NCI-H748 (cell line): ENCODE results near the gene PRRC2B.
A peak's percentile ranks its signal among the peaks of the same experiment; 100 is the strongest.
"Not testable (repeated sequence)": the region's sequence is repeated elsewhere in the genome, so short reads cannot be mapped to it uniquely, and the experiment has no call there.

Source experiments
- DNase-seq: peaks from one replicate; lab custom pipeline; 2025; ENCODE audit not compliant: unreplicated experiment; lab: John Stamatoyannopoulos, UW

The PRRC2B gene

DNA sequence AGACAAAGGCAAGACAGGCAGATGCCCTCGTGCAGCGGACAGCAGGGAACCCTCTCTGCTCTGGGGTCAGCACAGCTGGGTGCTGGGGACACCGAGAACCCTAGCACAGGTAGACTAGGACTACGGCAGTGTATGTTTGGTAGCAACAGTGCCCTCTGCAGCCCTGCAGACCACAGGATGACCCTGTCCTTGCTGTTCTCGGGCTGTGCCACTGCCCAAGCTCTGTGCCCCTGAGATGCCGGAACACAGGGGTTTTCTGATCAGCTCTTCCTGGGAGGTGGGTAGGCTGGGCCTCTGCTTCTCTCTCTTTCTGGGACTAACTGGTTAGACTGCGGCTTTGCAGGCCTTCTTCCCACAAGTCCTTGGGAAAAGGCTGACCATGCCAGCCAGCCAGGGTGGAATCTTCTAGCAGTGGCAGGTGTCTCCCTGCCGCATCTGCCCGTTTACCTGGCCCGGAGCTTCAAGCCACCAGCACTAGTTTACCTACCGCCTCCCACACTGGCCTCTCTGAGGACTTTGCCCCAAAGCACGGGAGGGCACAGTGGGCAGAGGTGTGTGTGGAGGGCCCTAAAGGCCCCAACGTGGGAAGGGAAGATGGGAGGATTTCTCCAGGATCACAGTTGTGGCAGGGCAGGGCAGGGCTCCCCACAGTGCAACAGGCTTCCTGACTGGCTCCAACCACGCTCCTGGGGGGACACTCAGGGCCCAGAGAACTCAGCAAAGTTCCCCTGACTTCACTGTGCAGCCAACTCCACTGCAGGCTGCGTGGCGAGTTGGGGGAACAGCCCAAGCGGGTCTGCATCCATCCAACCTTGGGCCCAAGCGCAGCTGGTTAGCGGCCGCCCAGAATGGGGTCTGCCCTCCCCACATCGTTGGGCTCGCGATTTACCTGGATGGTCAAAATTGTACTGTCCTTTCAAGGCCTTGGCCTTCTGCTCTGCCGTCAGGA is 136.0 kb downstream of the PRRC2B start:
- DNase-seq: no peak

GRCh38 chr9:131530546-131530919 is 136.6 kb downstream of the PRRC2B start:
- peak; percentile 34 for DNase-seq

- peak; percentile 91 for DNase-seq
These were observed 137.3 kb downstream of the PRRC2B start, which contains the start of gene UCK1 for GRCh38 chr9:131530920-131531832. Gene UCK1, minus strand, starts transcription at chr9:131531263. Its CDS starts 89 bp downstream, at chr9:131531174.

DNA sequence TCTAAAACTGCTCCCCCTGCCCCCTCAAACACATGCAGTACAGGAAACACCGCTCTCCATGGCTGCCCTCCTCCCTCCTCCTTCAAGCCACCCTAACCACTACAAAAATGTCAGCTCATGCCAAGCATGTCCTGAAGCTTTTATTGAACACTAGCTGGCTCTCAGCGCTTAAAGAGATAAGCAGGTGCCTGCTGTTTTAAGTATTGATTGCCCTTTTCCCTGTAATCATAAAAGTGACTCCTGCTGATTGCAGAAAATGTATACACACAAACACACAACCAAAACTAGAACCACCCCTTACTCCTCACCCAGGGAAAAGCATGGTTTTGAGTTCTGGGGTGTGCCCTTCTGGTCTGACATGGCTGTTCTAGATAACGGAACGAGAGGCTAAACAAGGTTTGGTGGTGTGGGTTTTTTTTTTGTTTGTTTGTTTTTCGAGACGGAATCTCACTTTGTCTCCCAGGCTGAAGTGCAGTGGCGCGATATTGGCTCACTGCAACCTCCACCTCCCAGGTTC is 140.9 kb downstream of the PRRC2B start:
- DNase-seq: peak; percentile 27

GRCh38 chr9:131537946-131538345 is 144.1 kb downstream of the PRRC2B start:
- DNase-seq: no peak

- no peak for DNase-seq
These were observed 145.5 kb downstream of the PRRC2B start for GRCh38 chr9:131539223-131539923.

DNA sequence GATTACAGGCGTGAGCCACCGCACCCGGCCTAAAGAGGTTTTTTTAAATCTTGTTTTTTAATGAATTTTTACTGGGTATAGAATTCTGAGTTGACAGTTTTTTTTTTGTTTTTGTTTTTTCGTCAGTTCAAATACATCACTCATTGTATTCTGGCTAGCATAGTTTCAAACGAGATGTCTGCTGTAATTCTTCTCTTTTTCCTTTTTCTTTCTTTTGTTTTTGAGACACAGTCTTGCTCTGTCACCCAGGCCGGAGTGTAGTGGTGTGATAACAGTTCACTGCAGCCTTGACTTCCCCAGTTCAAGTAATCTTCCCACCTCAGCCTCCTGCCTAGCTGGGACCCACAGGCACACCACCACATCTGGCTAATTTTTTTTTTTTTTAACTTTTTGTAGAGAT is 149.3 kb downstream of the PRRC2B start:
- DNase-seq: no peak

- DNase-seq: peak; percentile 94
These were observed 151.3 kb downstream of the PRRC2B start, which contains the start of gene PRRT1B for GRCh38 chr9:131545003-131545785. Gene PRRT1B, plus strand, starts transcription at chr9:131545523. Its CDS starts 93 bp downstream, at chr9:131545616.

- peak; percentile 22 for DNase-seq
These were observed 152.0 kb downstream of the PRRC2B start for GRCh38 chr9:131545786-131546335.

- peak; percentile 57 for DNase-seq
These were observed 152.6 kb downstream of the PRRC2B start for GRCh38 chr9:131546336-131547084.

- DNase-seq: not testable (repeated sequence)
These were observed 155.3 kb downstream of the PRRC2B start for GRCh38 chr9:131549186-131549585.
